Measurements from ENCODE around the gene UFD1. TPM values are rescaled to one million over a fixed set of nuclear protein-coding genes. Genes with fewer than 3 reads are reported as not detected.
A peak's percentile ranks its signal among the peaks of the same experiment; 100 is the strongest.

UFD1 gene
- total RNA-seq, 2 donors from 2014 or later = 22.7 to 33.8 TPM

- no peaks in the 10 kb centered on the region for H3K27me3 ChIP-seq
- peak overlapping the region; percentile 84 to 97 for H3K4me3 ChIP-seq
- H3K9me3 ChIP-seq = no peaks in the 10 kb centered on the region
- TF ChIP-seq CTCF (IDR thresholded peaks at IDR 0.05) = peak in 1 of 2 donors; percentile 34
- H3K4me1 ChIP-seq = peaks cover 0 to 22% of the 10 kb centered on the region in 2 donors
- DNase-seq (ENCODE audit: low spot score) = no peak
- peaks cover 28% of the 10 kb centered on the region for H3K36me3 ChIP-seq
- peak overlapping the region; percentile 89 to 96 for H3K27ac ChIP-seq
These were observed 1.5 kb downstream of the UFD1 start for GRCh38 chr22:19477321-19478044.

GRCh38 chr22:19476023-19476422 lies 3.0 kb downstream of the UFD1 start:
- peaks cover 0 to 22% of the 10 kb centered on the region in 2 donors for H3K4me1 ChIP-seq
- H3K27me3 ChIP-seq = no peaks in the 10 kb centered on the region
- TF ChIP-seq CTCF (IDR thresholded peaks at IDR 0.05) = no peak
- no peak for DNase-seq (ENCODE audit: low spot score)
- H3K4me3 ChIP-seq = no peak overlapping the region
- H3K9me3 ChIP-seq = no peaks in the 10 kb centered on the region
- peaks cover 43% of the 10 kb centered on the region for H3K36me3 ChIP-seq
- no peak overlapping the region for H3K27ac ChIP-seq

GRCh38 chr22:19473578-19473977 lies 5.4 kb downstream of the UFD1 start:
- TF ChIP-seq CTCF (IDR thresholded peaks at IDR 0.05) = no peak
- Histone ChIP-seq H3K4me3 (no peak overlapping the region), H3K4me1 (peaks cover 0 to 15% of the 10 kb centered on the region in 2 donors), H3K27me3 (no peaks in the 10 kb centered on the region), H3K27ac (no peak overlapping the region), H3K36me3 (peaks cover 67% of the 10 kb centered on the region), H3K9me3 (no peaks in the 10 kb centered on the region)
- DNase-seq (ENCODE audit: low spot score) = no peak

GRCh38 chr22:19472233-19472632 lies 6.8 kb downstream of the UFD1 start:
- H3K36me3 ChIP-seq = peaks cover 79% of the 10 kb centered on the region
- no peaks in the 10 kb centered on the region for H3K27me3 ChIP-seq
- no peak overlapping the region for H3K4me3 ChIP-seq
- no peaks in the 10 kb centered on the region for H3K9me3 ChIP-seq
- no peak for TF ChIP-seq CTCF (IDR thresholded peaks at IDR 0.05)
- DNase-seq (ENCODE audit: low spot score) = no peak
- no peak overlapping the region for H3K27ac ChIP-seq
- peaks cover 0 to 2% of the 10 kb centered on the region in 2 donors for H3K4me1 ChIP-seq

GRCh38 chr22:19471572-19471971 lies 7.4 kb downstream of the UFD1 start:
- H3K27ac ChIP-seq = no peak overlapping the region
- no peak overlapping the region for H3K4me3 ChIP-seq
- no peak for DNase-seq (ENCODE audit: low spot score)
- no peaks in the 10 kb centered on the region for H3K9me3 ChIP-seq
- H3K27me3 ChIP-seq = no peaks in the 10 kb centered on the region
- H3K4me1 ChIP-seq = no peaks in the 10 kb centered on the region
- no peak for TF ChIP-seq CTCF (IDR thresholded peaks at IDR 0.05)
- H3K36me3 ChIP-seq = peaks cover 85% of the 10 kb centered on the region

- TF ChIP-seq CTCF (IDR thresholded peaks at IDR 0.05) = no peak
- Histone ChIP-seq H3K27ac (no peak overlapping the region), H3K27me3 (no peaks in the 10 kb centered on the region), H3K4me3 (no peak overlapping the region), H3K36me3 (peaks cover 95% of the 10 kb centered on the region), H3K4me1 (no peaks in the 10 kb centered on the region), H3K9me3 (no peaks in the 10 kb centered on the region)
- DNase-seq (ENCODE audit: low spot score) = no peak
These were observed 9.0 kb downstream of the UFD1 start for GRCh38 chr22:19470010-19470409.

Data from right atrium auricular region (tissue), 2 donors.